T follicular helper cell (primary cell): ENCODE results near the gene DPF3.

Experiments used
- DNase-seq: peaks from one replicate; pipeline ENCODE4 v3.0.0-alpha.2; 2020; ENCODE audit warnings: low read depth

DPF3 gene

GRCh38 chr14:72904840-72905561, 11.1 kb upstream of the DPF3 start:
- DNase-seq = peak; percentile 39

- no peak for DNase-seq
These were observed 10.3 kb upstream of the DPF3 start for GRCh38 chr14:72904218-72904617.

- no peak for DNase-seq
These were observed 9.8 kb upstream of the DPF3 start for GRCh38 chr14:72903716-72904115.

- DNase-seq = no peak
These were observed 9.1 kb upstream of the DPF3 start for GRCh38 chr14:72902801-72903530.

GRCh38 chr14:72901361-72901760, 7.5 kb upstream of the DPF3 start:
- no peak for DNase-seq

GRCh38 chr14:72898448-72898847, 4.5 kb upstream of the DPF3 start:
- no peak for DNase-seq

GRCh38 chr14:72894623-72895378, 900 bp upstream of the DPF3 start:
- no peak for DNase-seq

GRCh38 chr14:72894323-72894622, 372 bp upstream of the DPF3 start:
- DNase-seq = no peak

- no peak for DNase-seq
These were observed 844 bp downstream of the DPF3 start for GRCh38 chr14:72892879-72893635.

GRCh38 chr14:72892103-72892878, 1.6 kb downstream of the DPF3 start:
- DNase-seq = no peak

- DNase-seq = no peak
These were observed 2.2 kb downstream of the DPF3 start for GRCh38 chr14:72891666-72892102.

- no peak for DNase-seq
These were observed 4.5 kb downstream of the DPF3 start for GRCh38 chr14:72889366-72889765.

- no peak for DNase-seq
These were observed 5.2 kb downstream of the DPF3 start for GRCh38 chr14:72888636-72889201.

GRCh38 chr14:72888192-72888591, 5.7 kb downstream of the DPF3 start:
- DNase-seq = no peak

- DNase-seq = no peak
These were observed 6.4 kb downstream of the DPF3 start for GRCh38 chr14:72887514-72887913.

- DNase-seq = no peak
These were observed 9.5 kb downstream of the DPF3 start for GRCh38 chr14:72884386-72884785.

GRCh38 chr14:72883961-72884360, 9.9 kb downstream of the DPF3 start:
- DNase-seq = no peak

- no peak for DNase-seq
These were observed 10.8 kb downstream of the DPF3 start for GRCh38 chr14:72883109-72883508.

GRCh38 chr14:72882463-72882862, 11.4 kb downstream of the DPF3 start:
- DNase-seq = no peak

- no peak for DNase-seq
These were observed 11.9 kb downstream of the DPF3 start for GRCh38 chr14:72882047-72882446.

GRCh38 chr14:72881543-72881942, 12.4 kb downstream of the DPF3 start:
- DNase-seq = no peak
